Measurements from ENCODE around the gene CDC7.
"Not testable (repeated sequence)": the region's sequence is repeated elsewhere in the genome, so short reads cannot be mapped to it uniquely, and the experiment has no call there.

The CDC7 gene

GRCh38 chr1:91500756-91501522, at the start of gene CDC7:
Gene CDC7, plus strand, starts transcription at chr1:91500851. Its CDS starts 866 bp downstream, at chr1:91501717.
- DNase-seq: peak; percentile 94

- no peak for DNase-seq
Measured at GRCh38 chr1:91454136-91454535, 46.5 kb upstream of the CDC7 start.

- no peak for DNase-seq
Measured at GRCh38 chr1:91455334-91455733, 45.3 kb upstream of the CDC7 start.

- no peak for DNase-seq
Measured at GRCh38 chr1:91455896-91456295, 44.8 kb upstream of the CDC7 start.

- not testable (repeated sequence) for DNase-seq
Measured at GRCh38 chr1:91465350-91465749, 35.3 kb upstream of the CDC7 start.

GRCh38 chr1:91476533-91477217, 24.0 kb upstream of the CDC7 start:
- no peak for DNase-seq

- no peak for DNase-seq
Measured at GRCh38 chr1:91487469-91487868, 13.2 kb upstream of the CDC7 start.

- DNase-seq: no peak
Measured at GRCh38 chr1:91490501-91490900, 10.2 kb upstream of the CDC7 start.

GRCh38 chr1:91498035-91498434, 2.6 kb upstream of the CDC7 start:
- DNase-seq: no peak

GRCh38 chr1:91498498-91499245, 2.0 kb upstream of the CDC7 start:
- no peak for DNase-seq

- no peak for DNase-seq
Measured at GRCh38 chr1:91499346-91499745, 1.3 kb upstream of the CDC7 start.

- DNase-seq: no peak
Measured at GRCh38 chr1:91499904-91500755, 521 bp upstream of the CDC7 start.

- peak; percentile 60 for DNase-seq
Measured at GRCh38 chr1:91501523-91501851, 836 bp downstream of the CDC7 start.

GRCh38 chr1:91501971-91502671, 1.5 kb downstream of the CDC7 start:
- no peak for DNase-seq

GRCh38 chr1:91502672-91503184, 2.1 kb downstream of the CDC7 start:
- no peak for DNase-seq

- no peak for DNase-seq
Measured at GRCh38 chr1:91503332-91503900, 2.8 kb downstream of the CDC7 start.

- no peak for DNase-seq
Measured at GRCh38 chr1:91503975-91504530, 3.4 kb downstream of the CDC7 start.

- no peak for DNase-seq
Measured at GRCh38 chr1:91505086-91505485, 4.4 kb downstream of the CDC7 start.

- no peak for DNase-seq
Measured at GRCh38 chr1:91506071-91506470, 5.4 kb downstream of the CDC7 start.

GRCh38 chr1:91507328-91507727, 6.7 kb downstream of the CDC7 start:
- DNase-seq: no peak

- DNase-seq: no peak
Measured at GRCh38 chr1:91510754-91511153, 10.1 kb downstream of the CDC7 start.
